ENCODE data around the gene ATXN10.
A peak's percentile ranks its signal among the peaks of the same experiment; 100 is the strongest.

The ATXN10 gene

DNA sequence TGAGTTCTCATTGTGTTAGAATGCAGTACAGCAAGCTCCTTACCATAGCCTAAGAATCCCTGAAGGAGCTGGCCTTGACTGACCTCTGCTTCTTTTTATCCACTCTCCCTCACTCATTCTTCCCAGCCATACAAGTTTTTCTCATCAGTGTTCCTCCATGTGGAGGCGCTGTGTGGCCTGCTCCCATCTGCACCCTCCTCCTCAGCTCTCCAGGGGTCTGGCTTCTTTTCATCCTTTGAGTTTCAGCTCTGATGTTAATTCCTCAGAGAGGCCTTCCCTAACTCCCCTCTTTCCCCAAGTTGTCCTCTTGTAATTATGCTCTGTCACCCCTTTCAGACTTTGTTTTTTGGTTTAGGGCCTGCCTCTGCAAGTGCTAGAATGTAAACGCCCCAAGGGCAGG is 160.5 kb downstream of the ATXN10 start:
- no peak for DNase-seq

DNA sequence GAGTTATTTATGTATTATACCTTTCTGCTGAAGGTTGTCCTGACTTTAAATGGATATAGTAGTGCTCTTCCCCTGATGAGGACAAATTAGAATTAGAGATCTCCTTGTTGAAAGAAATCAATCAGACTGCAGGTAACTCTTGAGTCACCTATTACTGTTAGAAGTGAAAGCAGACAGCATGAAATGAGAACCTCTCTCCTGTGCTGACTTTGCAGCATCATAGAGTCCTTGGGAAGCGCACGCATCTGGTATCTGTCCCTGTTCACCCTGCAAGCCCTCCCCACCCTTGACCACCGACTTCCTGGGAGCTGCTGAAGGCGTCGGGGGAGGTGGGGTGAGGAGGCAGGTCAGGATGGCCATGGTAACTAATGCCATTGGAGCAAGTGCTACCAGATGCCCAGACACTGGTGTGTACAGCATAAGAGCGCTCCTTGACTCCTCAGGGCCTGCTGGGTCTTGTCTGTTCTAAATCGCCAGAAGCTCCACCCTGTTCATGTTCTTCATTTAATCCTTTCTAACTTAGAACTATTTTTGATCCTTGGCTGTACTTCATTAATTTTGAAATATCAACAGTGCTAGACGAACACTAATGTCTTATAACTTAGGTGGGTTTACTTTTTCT is 161.4 kb downstream of the ATXN10 start:
- no peak for DNase-seq

DNA sequence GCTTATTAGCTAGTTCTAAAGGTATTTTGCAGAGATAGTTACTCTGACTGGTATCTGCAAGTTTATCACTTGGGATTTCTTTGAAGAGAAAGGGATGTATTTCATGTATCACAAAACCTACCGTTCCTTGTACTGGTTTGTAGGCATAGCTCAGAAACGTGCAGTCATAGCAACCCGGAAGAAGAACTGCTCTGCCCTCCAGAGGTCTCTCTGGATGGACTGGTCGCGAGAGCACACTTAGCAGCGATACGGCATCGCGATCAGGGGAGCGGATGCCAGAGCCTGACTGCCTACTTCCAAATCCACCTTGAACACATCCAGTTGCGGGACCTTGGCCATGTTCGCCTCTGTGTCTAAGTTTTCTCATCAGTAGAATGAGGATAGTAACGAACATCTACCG is 162.0 kb downstream of the ATXN10 start:
- no peak for DNase-seq

DNA sequence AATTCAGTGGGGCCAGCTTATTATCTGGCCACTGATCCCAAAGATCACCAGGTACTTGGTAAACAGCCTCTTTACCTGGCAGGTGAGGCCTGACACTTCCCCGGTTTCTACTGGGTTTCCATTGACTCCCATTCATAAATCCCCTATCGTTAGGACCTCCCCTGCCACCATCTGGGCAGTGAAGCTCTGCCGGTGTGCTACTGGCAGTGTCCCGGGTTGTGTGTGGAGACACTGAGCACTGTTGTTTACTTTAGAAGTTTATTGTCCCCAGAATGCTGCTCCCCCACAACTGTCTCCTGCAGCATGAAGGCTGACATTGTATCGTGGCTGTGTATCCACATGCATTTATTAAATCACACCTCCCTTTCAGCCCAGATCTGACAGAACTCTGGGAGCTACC is 162.6 kb downstream of the ATXN10 start:
- DNase-seq: no peak

DNA sequence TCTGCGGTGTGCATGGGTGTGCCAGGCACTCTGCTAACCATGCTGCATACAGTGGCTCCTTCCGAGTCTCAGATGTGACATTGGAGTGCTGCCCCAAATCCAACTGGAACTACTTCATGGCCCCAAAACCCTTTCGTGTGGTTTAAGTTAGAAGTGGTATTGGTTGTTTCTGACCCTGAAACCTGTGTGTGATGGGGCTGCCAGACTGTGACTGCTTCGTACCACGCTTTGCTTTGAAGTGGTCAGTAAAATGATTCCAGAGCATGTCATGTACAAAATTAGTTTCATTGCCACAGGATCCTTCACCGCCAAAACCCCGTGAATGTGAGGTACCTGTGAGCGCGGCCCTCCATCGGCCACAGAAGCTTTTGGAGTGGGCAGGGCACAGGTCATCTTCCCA is 163.2 kb downstream of the ATXN10 start:
- no peak for DNase-seq

DNA sequence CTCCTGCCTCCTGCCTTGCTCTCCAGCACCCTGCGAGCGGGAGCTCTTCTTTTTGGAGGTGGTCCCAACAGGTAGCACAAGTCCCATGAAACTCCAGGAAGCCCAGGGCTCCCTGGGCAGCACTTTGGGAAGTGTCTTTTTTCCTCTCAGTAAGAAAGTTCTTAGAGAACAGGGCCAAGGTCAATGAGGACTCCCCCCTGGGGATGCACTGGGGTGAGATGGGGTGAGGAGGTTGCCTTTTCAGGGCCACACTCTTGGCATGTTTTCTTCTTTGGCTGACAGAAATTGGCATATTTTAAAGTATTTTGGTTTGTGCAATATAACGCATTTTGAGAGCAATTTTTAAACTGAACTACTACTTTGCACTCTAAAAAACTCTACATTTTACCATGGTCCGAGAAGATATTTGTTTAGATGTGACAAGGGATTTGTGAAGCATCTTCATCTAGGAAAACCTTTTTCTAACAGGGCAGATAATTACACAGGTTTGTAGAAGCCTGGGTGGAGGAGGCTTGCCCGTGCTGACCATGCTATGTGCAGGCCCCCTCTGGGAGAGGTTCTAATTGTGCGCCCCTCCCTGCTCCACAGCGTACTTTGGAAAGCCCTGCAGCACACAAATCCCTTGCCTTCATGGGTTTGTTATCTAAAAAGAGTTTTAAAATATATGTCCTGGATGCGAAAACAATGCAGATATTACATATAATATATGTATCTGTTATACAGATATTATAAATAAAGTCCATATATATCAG is 165.0 kb downstream of the ATXN10 start:
- no peak for DNase-seq

DNA sequence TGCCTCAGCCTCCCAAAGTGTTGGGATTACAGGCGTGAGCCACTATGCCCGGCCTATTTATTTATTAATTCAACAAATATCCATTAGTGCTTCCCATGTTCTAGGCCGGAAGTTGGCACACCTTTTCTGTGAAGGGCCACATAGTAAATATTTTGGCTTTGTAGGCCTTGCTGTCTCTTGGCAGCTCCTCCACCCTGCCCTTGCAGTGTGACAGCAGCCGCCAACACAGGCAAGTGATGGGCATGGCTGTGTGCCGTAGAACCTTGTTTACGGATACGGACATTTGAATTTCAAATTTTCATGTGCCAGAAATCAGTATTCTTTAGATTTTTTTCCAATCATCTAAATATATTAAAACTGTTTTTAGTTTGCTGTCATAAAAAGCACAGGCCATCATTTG is 165.9 kb downstream of the ATXN10 start:
- DNase-seq: no peak

DNA sequence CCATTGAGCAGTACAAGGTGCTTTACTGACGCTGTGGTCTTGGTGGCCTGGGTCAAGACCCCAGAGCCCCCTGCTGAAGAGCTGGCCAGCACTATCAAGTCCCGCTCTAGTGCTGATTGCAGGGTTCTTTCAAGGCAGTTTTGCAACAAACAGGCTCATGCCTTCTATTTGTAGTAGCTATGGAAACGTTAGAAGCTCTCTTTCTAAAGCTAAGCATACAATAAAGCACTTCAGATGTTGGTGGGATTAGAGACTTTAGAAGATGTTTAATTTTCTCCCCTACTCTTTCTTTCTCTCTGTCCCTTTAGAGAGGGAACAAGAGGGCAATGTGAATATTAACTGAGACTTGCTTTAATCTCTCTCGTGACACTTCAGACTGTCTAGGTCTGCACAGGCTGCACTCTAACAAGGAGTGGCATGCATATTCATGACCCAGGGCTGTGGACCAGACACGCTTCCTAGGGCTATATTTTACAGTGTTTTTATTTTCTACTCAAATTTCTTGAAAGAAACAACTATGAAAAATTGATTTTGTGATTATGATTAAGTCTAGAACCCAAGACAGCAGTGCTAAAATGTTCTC is 166.8 kb downstream of the ATXN10 start:
- no peak for DNase-seq

DNA sequence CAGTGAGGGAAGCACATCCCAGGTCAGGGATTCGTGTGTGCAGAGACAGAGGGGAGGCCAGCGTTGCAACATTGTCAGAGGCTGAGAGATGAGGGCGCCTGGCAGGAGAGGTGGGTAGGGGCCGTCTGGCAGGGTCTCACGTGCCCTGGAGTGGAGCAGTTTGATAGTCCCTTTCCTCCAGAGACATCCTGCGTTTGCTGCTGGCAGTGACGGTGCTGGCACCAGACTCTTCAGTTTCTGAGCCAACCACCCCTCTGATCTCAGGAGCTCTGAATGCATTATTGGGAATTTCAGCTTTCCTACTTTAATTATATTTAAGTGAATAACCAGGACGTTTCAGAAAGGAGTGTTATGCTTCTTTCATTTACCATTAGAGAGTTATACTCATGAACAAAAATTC is 168.8 kb downstream of the ATXN10 start:
- no peak for DNase-seq

DNA sequence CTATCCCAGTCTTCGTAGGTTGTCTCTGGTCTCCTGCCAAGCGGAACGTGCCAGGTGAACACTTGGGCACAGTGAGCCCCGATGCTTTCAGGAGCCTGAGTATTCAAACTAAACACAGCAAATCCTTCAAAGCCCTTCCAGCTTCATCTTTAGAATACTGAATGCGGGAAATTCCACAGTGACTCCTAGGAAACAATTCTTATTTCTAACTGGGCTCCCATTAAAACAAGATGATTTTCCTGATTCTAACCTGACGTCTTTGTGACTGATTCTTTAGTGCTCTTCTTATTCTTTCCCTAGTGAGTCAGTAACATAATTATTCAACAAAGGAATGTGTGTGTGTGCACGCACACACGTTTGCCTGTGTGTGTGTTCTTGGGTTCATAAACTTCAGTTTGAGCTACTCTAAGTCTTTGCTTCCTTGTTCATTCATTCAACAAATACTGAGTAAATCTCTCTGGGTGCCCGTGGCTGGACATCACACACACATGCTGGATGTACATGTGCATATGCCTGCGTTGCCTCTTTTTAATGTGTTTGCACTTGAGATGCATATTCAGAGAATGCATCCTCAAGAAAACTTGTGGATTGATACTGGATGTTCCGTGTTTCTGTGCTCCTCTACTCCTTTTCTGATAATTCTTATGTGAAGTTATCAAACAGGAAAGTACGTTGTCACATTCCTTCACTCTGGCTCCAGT is 170.8 kb downstream of the ATXN10 start:
- no peak for DNase-seq

DNA sequence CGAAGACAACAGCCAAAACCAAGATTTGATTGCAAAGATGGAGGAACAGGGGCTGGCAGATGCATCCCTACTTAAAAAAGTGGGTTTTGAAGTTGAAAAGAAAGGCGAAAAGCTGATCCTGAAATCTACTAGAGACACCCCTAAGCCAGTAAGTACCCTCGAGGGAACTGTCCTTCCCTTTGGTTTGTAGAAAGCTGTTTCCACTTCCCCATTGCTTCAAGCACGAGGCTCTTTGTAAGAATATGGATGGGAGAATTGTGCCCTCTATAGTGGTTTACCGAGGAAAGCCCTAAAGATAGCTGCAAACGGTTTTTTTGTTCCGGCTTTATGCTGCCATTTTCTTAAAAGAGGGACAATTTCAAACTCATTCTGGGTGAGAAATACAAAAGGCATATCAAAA is 171.4 kb downstream of the ATXN10 start:
- DNase-seq: no peak

DNA sequence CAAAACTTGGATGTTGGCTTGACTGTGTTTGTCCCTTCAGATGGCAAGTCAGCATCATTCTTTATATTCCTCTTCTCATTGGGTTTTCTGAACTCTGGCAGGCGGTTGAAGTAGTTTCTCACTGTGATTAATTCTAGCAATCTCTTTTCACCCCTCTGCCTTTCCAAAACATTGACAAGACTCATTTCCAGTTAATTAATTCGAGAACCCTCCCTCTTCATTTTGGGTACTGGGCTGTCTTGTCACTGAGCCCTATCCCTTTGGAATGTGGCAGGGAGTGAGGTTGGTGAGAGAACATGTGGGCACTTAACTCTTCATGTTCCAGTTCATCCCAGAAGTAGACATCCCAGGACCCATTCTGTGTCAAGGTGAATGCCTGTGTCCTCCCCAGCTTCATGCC is 172.4 kb downstream of the ATXN10 start:
- DNase-seq: no peak

DNA sequence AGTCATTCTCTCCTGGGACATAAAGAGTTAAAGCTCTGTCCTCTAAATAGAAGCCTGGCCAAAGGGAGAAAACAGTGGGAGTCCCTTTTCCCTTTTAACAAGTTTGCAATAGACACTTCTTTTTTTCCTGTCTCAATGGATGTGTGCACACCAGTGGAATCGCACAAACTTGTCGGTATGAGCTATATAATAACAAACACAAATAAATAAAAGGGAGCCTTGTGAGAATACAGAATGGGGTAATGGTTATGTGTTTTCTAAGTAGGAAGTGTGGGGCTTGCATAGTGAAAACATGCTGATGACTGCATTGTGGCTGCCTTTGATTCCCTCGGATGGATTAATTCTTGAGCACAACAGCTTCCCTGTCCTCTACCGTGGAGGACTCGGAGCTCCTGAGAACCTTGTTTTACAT is 173.4 kb downstream of the ATXN10 start:
- DNase-seq: no peak

DNA sequence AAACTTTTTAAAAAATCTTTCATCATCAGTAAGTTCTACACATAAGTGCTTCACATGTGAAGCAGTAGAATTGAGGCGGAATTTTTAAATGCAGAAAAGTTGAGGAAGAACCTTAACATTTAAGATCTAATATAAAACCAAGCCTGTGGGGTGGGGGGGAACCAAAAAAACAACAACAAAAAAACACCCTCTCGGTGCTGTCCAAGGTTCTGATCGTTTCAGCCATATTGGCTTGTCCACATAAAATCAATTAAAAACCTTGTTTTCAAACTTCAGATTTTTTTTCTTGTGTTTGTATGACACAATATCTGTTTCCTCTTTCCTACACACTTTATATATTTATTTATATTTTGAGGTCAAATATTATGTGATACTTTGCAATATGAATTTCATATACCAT is 175.3 kb downstream of the ATXN10 start:
- DNase-seq: no peak

DNA sequence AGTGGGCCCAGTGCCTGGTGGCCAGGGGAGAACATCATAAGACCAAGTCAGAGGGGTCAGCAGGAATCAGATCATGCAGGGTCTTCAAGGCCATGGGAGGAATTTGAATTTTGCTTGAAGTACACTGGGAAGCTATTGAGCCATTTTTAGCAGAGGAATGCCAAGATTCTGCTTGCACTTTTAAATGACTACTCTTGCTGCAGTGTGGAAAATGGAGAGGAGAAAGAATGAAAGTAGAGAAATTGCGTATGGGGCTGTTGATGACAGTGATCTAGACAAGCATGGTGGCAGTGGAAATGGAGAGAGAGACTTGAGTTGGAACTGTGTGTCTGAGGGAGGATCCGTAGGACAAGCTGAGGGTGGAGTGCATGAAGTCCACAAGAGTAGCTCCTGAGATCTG is 177.3 kb downstream of the ATXN10 start:
- no peak for DNase-seq

DNA sequence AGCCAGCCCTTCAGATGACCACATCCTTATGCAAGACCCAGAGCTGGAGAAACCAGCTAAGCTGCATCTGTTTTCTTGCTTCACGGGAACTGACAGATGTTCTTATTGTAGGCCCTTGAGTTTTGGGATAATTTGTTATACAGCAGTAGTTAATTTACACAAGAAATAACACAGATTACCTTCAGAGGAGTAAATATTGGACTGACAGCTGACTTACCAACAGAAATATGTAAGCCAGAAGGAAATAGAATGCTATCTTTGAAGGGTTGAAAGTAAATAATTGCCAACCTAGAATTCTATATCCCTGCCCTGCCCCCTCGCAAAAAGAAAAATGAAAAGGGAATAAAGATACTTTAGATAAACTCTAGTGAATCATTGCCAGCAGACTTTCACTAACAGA is 181.2 kb downstream of the ATXN10 start:
- no peak for DNase-seq

DNA sequence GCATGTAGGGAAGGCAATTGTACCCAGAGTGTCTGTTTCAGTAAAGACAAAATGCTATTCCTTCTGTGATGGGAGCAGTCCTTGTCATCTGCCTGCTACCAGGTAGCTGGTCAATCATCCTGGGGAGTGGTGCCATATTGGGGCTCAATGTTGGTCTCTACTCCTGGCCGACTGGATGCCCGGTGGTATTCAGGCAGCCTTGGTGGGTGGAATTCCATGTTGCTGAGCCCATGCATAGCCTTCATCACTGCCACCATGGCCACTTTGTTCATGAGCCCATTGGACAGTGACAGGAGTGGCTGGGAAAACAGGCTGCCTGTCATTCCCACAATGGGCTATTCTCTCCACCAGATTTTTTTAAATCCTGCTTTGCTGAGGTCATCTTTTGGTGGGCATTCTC is 184.3 kb downstream of the ATXN10 start:
- no peak for DNase-seq

DNA sequence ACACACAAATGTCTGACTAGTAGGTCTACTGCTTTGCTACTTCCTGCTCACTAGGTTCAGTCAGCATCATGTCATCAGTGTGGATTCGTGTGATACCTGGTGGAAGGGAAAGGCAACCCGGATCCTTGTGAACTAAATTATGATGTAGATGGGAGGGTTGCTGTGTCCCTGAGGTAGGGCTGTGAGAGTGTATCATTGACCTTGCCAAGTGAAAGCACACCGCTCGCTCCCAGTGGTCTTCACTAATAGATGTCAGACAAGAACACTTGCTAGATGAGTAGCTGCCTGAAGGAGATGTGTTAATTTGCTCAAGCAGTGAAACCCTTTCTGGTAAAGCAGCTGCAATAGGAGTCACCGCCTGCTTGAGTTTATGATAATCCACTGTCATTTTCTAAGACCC is 185.9 kb downstream of the ATXN10 start:
- no peak for DNase-seq

DNA sequence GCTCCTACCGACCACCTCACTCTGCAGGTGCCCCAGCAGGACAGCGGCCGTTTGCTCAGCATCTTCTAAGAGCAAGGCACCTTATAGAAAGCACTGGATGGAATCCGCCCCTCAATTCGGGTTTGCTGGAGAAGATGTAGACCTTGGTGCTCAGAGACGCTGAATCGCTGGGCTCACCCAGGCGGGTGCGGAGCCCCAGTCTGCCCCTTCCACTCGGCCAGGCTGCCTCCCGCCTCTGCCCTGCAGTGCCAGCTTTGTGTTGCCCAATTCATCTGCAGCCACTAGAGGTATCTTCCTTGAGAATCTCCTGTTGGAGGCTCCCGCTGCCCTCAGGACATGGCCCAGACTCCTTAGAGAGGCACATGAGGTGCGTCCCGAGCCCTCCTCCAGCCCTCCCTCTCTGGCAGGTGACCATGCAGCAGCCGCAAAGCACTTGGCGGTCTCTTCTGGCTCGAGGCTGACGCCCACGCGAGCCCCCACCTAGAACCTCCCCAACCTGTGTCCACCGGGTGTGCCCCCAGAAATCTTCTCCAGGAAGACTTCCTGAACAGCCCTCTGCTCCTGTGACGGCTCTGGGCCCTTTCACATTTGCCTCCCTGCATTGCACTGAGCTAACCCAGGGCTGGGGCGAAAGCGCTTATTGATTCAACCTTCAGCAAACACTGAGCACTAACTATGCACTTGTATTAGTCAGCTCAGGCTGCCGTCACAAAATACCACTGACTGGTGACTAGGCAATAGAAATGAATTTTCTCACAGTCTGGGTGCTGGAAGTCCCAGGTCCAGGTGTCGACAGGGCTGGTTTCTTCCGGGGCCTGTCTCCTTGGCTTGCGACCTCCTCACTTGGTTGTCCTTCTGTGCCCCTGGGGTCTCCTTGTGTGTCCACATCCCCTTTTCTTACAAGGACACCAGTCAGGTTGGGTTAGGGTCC is 187.9 kb downstream of the ATXN10 start:
- no peak for DNase-seq

DNA sequence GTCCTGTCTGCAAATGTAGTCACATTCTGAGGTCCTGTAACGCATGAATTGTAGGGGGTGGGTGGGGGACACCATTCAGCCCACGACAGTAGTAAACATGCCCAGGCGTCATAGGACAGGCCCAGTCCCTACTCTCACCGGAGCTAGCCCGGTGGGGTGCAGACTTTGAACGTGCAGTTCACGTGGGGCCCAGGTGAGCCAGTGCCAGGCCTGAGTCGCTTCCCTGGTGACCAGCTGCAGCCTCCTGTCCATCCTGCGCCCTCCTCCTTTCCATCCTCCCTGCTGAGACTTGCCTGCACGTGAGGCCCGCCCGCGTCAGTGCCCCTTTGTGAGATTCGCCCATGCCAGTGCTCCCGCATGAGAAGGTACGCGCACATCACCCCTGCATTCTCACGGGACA is 188.6 kb downstream of the ATXN10 start:
- DNase-seq: no peak

DNA sequence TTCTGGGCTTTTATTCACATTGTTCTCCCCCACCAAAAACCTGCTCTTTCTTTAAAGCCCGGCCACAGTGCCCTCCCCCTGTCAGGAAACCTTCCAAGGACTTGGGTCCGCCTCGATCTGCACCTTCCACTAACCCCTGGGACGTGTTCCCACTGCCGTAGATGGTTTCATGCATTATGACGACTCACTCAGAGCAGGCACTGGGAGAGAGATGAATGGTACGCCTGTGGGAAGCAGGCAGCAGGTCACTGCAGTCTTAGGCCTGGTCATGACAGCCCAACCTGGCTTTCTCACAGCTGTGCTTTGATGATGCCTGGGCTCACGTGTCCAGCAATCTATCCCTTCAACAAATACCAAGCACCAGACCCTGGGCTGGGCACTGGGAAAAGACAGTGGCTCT is 189.6 kb downstream of the ATXN10 start:
- no peak for DNase-seq

DNA sequence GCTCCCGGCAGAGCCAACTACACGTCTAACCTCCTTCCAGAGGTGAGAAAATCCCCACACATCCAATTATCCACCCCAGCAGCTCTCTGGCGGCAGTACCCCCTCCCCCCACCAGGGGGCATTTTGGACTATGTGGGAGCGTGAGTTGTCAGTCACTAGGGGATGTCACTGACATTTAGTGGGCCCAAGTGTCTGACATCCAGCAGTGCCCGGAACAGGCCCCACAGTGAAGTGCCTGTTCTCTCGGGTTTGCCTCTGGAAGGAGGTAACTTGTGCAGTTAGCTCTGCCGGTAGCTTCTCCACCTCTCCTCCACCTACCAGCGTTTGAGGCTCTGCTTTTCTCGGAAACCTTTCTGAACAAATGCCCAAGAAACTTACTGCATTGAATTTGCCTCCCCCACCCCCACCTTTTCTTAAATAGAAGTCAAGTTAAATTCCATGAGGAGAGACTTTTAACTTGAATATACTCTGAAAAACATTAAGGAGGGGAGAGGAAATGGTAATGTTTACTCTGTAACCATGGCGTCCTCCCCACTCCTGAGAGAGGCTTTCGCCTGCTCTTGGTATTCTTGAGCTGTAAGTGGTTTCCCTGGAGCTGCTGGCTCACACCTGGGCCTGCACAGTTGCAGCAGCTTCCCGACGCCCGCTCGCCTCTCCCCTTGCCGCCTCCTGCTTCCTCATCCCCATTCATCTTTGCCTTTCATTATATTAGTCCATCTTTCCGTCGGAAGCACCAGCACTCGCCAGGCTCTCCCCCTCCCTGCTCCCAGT is 192.5 kb downstream of the ATXN10 start:
- DNase-seq: peak in 1 of 2 experiments; percentile 18
